Adrenal gland (tissue), 12 donors: ENCODE results near the gene RAB11B. TPM values are rescaled to one million over a fixed set of nuclear protein-coding genes. Genes with fewer than 3 reads are reported as not detected.

Experiments used
- DNase-seq, 7 donors: peaks; one replicate each; pipeline ENCODE4 v3.0.0-alpha.2; 2019 to 2020
- H3K27ac ChIP-seq, 5 donors: fragments of 200-600 bp; sonication (generic) in 4 of 5; 1 replicate in 3 of 5; 2 replicates in 2 of 5; pipeline versions ENCODE4 v1.5.1 to v1.8.0; 2016 to 2020; ENCODE audit warnings: mild to moderate bottlenecking in 1 of 5
- H3K27me3 ChIP-seq: fragments of 200-600 bp; 2 replicates; pipeline ENCODE4 v1.8.0; 2021
- H3K36me3 ChIP-seq, 2 donors: fragments of 200-600 bp; replicated peaks in 1 of 2; 1 replicate in 1 of 2; 2 replicates in 1 of 2; pipeline versions ENCODE4 v1.5.1 to v1.8.0; 2018 to 2022
- H3K4me1 ChIP-seq, 2 donors: fragments of 200-600 bp; replicated peaks in 1 of 2; 1 replicate in 1 of 2; 2 replicates in 1 of 2; pipeline versions ENCODE4 v1.5.1 to v1.8.0; 2018 to 2021
- H3K4me3 ChIP-seq, 4 donors: fragments of 200-600 bp; sonication (generic) in 3 of 4; one replicate each; pipeline ENCODE4 v1.5.1; 2016 to 2018
- H3K9me3 ChIP-seq, 3 donors: fragments of 200-600 bp; sonication (generic) in 1 of 3; replicated peaks in 1 of 3; 1 replicate in 2 of 3; 2 replicates in 1 of 3; pipeline versions ENCODE4 v1.5.1 to v1.8.0; 2016 to 2021
- POLR2A ChIP-seq, 2 donors: fragments of 450-650 bp; IDR thresholded peaks; one replicate each; pipeline ENCODE4 v1.6.1; 2017; ENCODE audit warnings: antibody characterized with exemption in 2 of 2, mild to moderate bottlenecking in 2 of 2, moderate library complexity in 1 of 2
- WGBS, 4 donors: extraction: QIAGEN DNeasy Blood & Tissue Kit in 2 of 4; methylation state at CpG; one replicate each; pipeline versions ENCODE4 v1.1.5 to v1.1.7; 2013 to 2017; 5-methylcytosine and 5-hydroxymethylcytosine counted together
- intact Hi-C, 2 donors: fragments of 100-400 bp; cut with DNase I; formaldehyde crosslinking; loops; one replicate each; pipeline versions ENCODE4 v1.14.1 to v1.15.0; 2022 to 2023
- polyA plus RNA-seq, 3 donors: library from polyadenylated mRNA; stranded (reverse); fragments of 200-250 nt in 2 of 3; fragments of 350-450 nt in 1 of 3; fragmentation: Illumina TruSeq in 1 of 3; extraction: RNeasy Lipid Tissue Mini Kit (QIAGEN cat#74804) in 1 of 3; gene quantifications; one replicate each; pipeline ENCODE4 v1.2.3, GENCODE V29; 2013 to 2014
- total RNA-seq, 9 donors: library from RNA; depleted of rRNA in 4 of 9; stranded (reverse); fragments of >200 nt in 4 of 9; fragments of 120-200 nt in 1 of 9; fragmentation: NEBNext Ultra II Directional in 1 of 9; extraction: Animal tissue kit (Norgen Biotek cat#: 25700) in 1 of 9; gene quantifications; one replicate each; pipeline versions ENCODE4 v1.1.0 to v1.2.4, GENCODE V29; 2013 to 2023
- TF ChIP-seq, protein P1 (sequence below), 6 experiments: fragments of 450-650 bp in 4 of 6; fragments of 200-600 bp in 2 of 6; sonication (generic) in 1 of 6; IDR thresholded peaks; 1 replicate in 5 of 6; 2 replicates in 1 of 6; pipeline versions ENCODE4 v1.5.1 to v1.8.0; 2016 to 2021; ENCODE audit warnings: antibody characterized with exemption in 6 of 6, mild to moderate bottlenecking in 2 of 6, moderate library complexity in 1 of 6
- donor health status: healthy with polysubstance abuse.
- donor health status: Bipolar disorder and iron deficiency.
- donor health status: DM: yes; HTN: yes; CAD: no.
- donor health status: DM: no; HTN: no; CAD: no.
- donor health status: DM: no; HTN: no; CAD: no.
- donor health status: DM: yes; HTN: yes; CAD: no.

The RAB11B gene
- total and polyA plus RNA-seq, 12 donors, result 10.7 to 155 (median 72.2) TPM

DNA sequence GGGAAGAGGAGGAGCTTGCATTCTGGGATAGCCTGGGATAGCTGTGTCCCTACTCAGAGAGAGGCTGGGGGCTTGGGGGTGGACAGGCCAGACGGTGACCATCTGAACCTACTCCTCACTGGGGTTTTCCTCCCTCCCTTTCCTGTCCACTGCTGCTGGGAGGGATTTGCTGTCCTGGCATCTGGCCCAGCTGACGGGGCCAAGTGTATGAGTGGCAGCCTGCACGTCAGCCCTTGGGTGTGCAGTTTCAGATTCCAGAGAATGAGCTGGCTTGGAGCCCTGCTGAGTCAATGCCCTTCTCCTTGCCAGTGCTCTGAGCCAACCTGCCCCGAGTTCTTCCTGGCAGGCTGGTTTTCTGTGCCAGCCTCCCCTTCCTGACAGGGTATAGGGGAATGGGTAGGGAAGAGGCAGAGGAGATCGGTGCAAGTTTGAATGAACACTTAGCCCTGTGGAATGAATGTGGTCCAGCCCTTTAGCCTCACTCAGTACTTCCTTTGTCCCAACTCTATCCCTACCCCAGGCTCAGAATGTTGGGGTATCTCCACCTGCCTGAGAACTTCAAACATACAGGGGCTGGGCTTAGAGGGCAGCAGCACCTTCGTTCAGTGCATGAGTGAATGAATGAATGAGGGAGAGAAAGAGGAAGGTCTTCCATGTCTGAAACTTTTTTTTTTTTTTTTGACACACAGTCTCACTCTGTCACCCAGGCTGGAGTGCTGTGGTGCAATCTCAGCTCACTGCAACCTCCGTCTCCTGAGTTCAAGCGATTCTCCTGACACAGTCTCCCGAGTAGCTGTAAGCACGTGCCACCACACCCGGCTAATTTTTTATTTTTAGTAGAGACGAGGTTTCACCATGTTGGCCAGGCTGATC is 28.0 kb upstream of the RAB11B start:
- DNase-seq, result peak; percentile 96 to 99 (median 98)
- WGBS, 4 donors, result 21 to 28% (median 24%) methylated on average over 11 to 12 of the region's 12 CpGs
- Histone ChIP-seq H3K36me3 (no peaks in the 10 kb centered on the region), H3K4me1 (peaks cover 29 to 33% of the 10 kb centered on the region in 2 donors), H3K4me3 (no peak overlapping the region), H3K27me3 (no peaks in the 10 kb centered on the region), H3K9me3 (no peaks in the 10 kb centered on the region), H3K27ac (peak overlapping the region; percentile 52 to 95 (median 70))
- intact Hi-C loops, result no loop called here
- no peak for TF ChIP-seq POLR2A (IDR thresholded peaks at IDR 0.05)
- TF ChIP-seq, protein P1, sequence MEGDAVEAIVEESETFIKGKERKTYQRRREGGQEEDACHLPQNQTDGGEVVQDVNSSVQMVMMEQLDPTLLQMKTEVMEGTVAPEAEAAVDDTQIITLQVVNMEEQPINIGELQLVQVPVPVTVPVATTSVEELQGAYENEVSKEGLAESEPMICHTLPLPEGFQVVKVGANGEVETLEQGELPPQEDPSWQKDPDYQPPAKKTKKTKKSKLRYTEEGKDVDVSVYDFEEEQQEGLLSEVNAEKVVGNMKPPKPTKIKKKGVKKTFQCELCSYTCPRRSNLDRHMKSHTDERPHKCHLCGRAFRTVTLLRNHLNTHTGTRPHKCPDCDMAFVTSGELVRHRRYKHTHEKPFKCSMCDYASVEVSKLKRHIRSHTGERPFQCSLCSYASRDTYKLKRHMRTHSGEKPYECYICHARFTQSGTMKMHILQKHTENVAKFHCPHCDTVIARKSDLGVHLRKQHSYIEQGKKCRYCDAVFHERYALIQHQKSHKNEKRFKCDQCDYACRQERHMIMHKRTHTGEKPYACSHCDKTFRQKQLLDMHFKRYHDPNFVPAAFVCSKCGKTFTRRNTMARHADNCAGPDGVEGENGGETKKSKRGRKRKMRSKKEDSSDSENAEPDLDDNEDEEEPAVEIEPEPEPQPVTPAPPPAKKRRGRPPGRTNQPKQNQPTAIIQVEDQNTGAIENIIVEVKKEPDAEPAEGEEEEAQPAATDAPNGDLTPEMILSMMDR (IDR thresholded peaks at IDR 0.05), result no peak

DNA sequence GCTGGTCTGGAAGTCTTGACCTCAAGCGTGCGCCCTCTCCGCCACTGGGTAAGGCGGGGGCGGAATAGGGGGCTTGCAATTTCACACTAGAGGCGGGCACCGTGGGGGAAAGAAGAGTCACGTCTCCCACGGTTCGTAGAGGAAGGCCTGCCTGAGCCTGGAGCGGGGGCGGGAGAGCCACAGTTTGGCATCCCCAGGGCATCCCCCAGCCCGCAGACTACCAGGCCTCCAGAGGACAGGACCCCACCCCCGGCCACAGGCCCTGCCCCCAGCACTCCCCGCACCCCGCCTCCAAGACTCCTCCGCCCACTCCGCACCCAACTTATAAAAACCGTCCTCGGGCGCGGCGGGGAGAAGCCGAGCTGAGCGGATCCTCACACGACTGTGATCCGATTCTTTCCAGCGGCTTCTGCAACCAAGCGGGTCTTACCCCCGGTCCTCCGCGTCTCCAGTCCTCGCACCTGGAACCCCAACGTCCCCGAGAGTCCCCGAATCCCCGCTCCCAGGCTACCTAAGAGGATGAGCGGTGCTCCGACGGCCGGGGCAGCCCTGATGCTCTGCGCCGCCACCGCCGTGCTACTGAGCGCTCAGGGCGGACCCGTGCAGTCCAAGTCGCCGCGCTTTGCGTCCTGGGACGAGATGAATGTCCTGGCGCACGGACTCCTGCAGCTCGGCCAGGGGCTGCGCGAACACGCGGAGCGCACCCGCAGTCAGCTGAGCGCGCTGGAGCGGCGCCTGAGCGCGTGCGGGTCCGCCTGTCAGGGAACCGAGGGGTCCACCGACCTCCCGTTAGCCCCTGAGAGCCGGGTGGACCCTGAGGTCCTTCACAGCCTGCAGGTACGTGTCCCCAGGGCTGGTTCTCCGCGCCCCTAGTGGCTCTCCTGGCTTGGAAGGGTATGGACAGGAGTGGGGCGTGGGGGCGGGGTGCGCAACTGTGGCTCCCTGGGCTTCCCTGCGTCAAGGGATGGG is 26.1 kb upstream of the RAB11B start, which contains the start of gene ANGPTL4:
TSS of gene ANGPTL4 (plus strand) at position 353 of the 969 bp plus-strand sequence. CDS start at position 520, 167 bp downstream.
- Histone ChIP-seq H3K27ac (peak within 1 kb of the TSS; percentile 25 to 95 (median 70)), H3K27me3 (no peaks in the 10 kb centered on the region), H3K4me1 (peaks cover 38 to 45% of the 10 kb centered on the region in 2 donors), H3K4me3 (peak within 1 kb of the TSS in 3 of 4 donors; percentile 11 to 53 (median 11)), H3K9me3 (no peaks in the 10 kb centered on the region), H3K36me3 (no peaks in the 10 kb centered on the region)
- peak; percentile 57 to 81 for TF ChIP-seq POLR2A (IDR thresholded peaks at IDR 0.05)
- TF ChIP-seq, protein P1 (IDR thresholded peaks at IDR 0.05), result peak in 5 of 6 experiments; percentile 10 to 30 (median 21)
- peak; percentile 51 to 81 (median 72) for DNase-seq
- intact Hi-C loops, result no loop called here
- 0 to 2% (median 1%) methylated on average over 6 to 81 of the region's 81 CpGs for WGBS, 4 donors

DNA sequence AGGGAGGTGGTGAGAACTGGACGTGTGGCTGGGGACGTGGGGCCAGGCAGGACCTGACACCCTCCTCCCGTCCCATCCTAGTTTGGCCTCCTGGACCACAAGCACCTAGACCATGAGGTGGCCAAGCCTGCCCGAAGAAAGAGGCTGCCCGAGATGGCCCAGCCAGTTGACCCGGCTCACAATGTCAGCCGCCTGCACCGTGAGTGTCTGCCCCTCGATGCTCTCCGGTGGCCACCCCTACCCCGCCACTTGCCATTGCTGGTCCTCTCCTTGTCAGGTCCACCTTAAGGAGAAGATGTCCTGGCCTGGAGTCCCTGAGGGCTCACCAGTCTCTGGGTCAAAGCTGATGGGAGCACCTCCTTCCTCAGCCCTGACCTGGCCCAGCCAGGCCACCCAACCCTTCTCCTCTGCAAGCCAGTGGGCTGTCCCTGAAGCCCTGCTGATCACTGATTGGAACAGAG is 24.0 kb upstream of the RAB11B start:
- intact Hi-C loops, result no loop called here
- peak overlapping the region in 2 of 5 donors; percentile 76 to 88 for H3K27ac ChIP-seq
- H3K4me1 ChIP-seq, result peaks cover 42 to 45% of the 10 kb centered on the region in 2 donors
- peak overlapping the region in 1 of 4 donors; percentile 12 for H3K4me3 ChIP-seq
- H3K27me3 ChIP-seq, result no peaks in the 10 kb centered on the region
- WGBS, 4 donors, result 88 to 98% (median 97%) methylated on average over 11 of the region's 11 CpGs
- H3K9me3 ChIP-seq, result no peaks in the 10 kb centered on the region
- DNase-seq, result no peak
- no peaks in the 10 kb centered on the region for H3K36me3 ChIP-seq
- no peak for TF ChIP-seq POLR2A (IDR thresholded peaks at IDR 0.05)
- TF ChIP-seq, protein P1 (IDR thresholded peaks at IDR 0.05), result no peak
